CD1c-positive myeloid dendritic cell (primary cell): ENCODE results near the gene CILP.

Source experiments
- DNase-seq: peaks from one replicate; pipeline ENCODE4 v3.0.0-alpha.2; 2016; ENCODE audit errors: extremely low spot score

CILP gene

GRCh38 chr15:65221697-65222096, 10.4 kb upstream of the CILP start:
- no peak for DNase-seq

GRCh38 chr15:65219137-65219536, 7.9 kb upstream of the CILP start:
- no peak for DNase-seq

GRCh38 chr15:65217526-65218482, 6.5 kb upstream of the CILP start:
- DNase-seq: no peak

- DNase-seq: no peak
These were observed 4.2 kb upstream of the CILP start for GRCh38 chr15:65215496-65215895.

- no peak for DNase-seq
These were observed 2.7 kb upstream of the CILP start for GRCh38 chr15:65214010-65214409.

- DNase-seq: no peak
These were observed 2.0 kb upstream of the CILP start for GRCh38 chr15:65213241-65213640.

GRCh38 chr15:65212097-65212496, 824 bp upstream of the CILP start:
- no peak for DNase-seq

GRCh38 chr15:65211482-65211982, 259 bp upstream of the CILP start:
- DNase-seq: no peak

- no peak for DNase-seq
These were observed 1.3 kb downstream of the CILP start for GRCh38 chr15:65209701-65210643.

GRCh38 chr15:65208647-65209046, 2.6 kb downstream of the CILP start:
- no peak for DNase-seq

GRCh38 chr15:65207280-65207840, 3.9 kb downstream of the CILP start:
- no peak for DNase-seq

- no peak for DNase-seq
These were observed 4.5 kb downstream of the CILP start for GRCh38 chr15:65206750-65207149.

- DNase-seq: no peak
These were observed 6.2 kb downstream of the CILP start for GRCh38 chr15:65204931-65205660.

GRCh38 chr15:65204236-65204930, 6.9 kb downstream of the CILP start:
- no peak for DNase-seq

GRCh38 chr15:65201918-65202317, 9.4 kb downstream of the CILP start:
- no peak for DNase-seq

- no peak for DNase-seq
These were observed 12.7 kb downstream of the CILP start for GRCh38 chr15:65198571-65198970.

GRCh38 chr15:65197337-65197645, 14.0 kb downstream of the CILP start:
- no peak for DNase-seq

GRCh38 chr15:65196637-65197336, 14.5 kb downstream of the CILP start:
- no peak for DNase-seq

- DNase-seq: no peak
These were observed 15.7 kb downstream of the CILP start for GRCh38 chr15:65195548-65195923.

GRCh38 chr15:65194826-65195547, 16.3 kb downstream of the CILP start:
- no peak for DNase-seq
